CD4-positive, alpha-beta T cell (primary cell): Measurements from ENCODE around the gene ARHGEF6. TPM values are rescaled to one million over a fixed set of nuclear protein-coding genes. Genes with fewer than 3 reads are reported as not detected.

Source experiments
- ATAC-seq: fragments of 200-7000 bp; cut with Tn5 transposase; one replicate; pipeline ENCODE4 v1.10.0; 2022; ENCODE audit warnings: mild to moderate bottlenecking; ENCODE audit not compliant: poor library complexity
- CTCF ChIA-PET: fragments of 350-600 bp; sonication (Branson Sonifier 250); formaldehyde crosslinking; loops from one replicate; lab custom pipeline; 2021; ENCODE audit warnings: antibody characterized with exemption, inconsistent platforms; lab: Charles Lee
- POLR2A ChIA-PET: fragments of 350-600 bp; sonication (Branson Sonifier 250); formaldehyde crosslinking; loops from one replicate; lab custom pipeline; 2021; ENCODE audit warnings: antibody characterized with exemption, inconsistent platforms; lab: Charles Lee
- DNase-seq, 14 experiments: peaks; one replicate each; pipeline ENCODE4 v3.0.0-alpha.2; 2013 to 2020; ENCODE audit warnings: mixed read lengths in 2 of 14
- H3K27ac ChIP-seq, 2 donors: one replicate each; pipeline versions ENCODE4 v1.5.1 to v1.7.0; 2013; ENCODE audit warnings: low read length in 2 of 2, low read depth in 1 of 2, mild to moderate bottlenecking in 1 of 2
- H3K27me3 ChIP-seq, 2 experiments: 1 replicate in 1 of 2; 2 replicates in 1 of 2; pipeline versions ENCODE4 v1.6.1 to v1.7.0; 2013; ENCODE audit warnings: low read length in 2 of 2, control low read depth in 1 of 2, mild to moderate bottlenecking in 1 of 2, moderate library complexity in 1 of 2; ENCODE audit not compliant: insufficient read depth in 2 of 2, control insufficient read depth in 1 of 2
- H3K36me3 ChIP-seq: one replicate; pipeline ENCODE4 v1.6.1; 2013; ENCODE audit warnings: low read length, control low read depth; ENCODE audit not compliant: insufficient read depth
- H3K4me1 ChIP-seq: one replicate; pipeline ENCODE4 v1.6.1; 2013; ENCODE audit warnings: low read length, control low read depth; ENCODE audit not compliant: insufficient read depth
- H3K4me3 ChIP-seq: one replicate; pipeline ENCODE4 v1.5.1; 2013; ENCODE audit warnings: mild to moderate bottlenecking, low read length, moderate library complexity
- H3K9me3 ChIP-seq, 2 experiments: 1 replicate in 1 of 2; 2 replicates in 1 of 2; pipeline versions ENCODE4 v1.6.1 to v1.7.0; 2013; ENCODE audit warnings: low read length in 2 of 2, mild to moderate bottlenecking in 2 of 2, control low read depth in 1 of 2, moderate library complexity in 1 of 2; ENCODE audit not compliant: control insufficient read depth in 1 of 2, insufficient read depth in 1 of 2
- H3K27ac Mint-ChIP-seq: one replicate; pipeline ENCODE4 v1.8.0; 2020; ENCODE audit warnings: mixed read lengths
- H3K27me3 Mint-ChIP-seq: one replicate; pipeline ENCODE4 v1.8.0; 2021; ENCODE audit warnings: mixed read lengths
- H3K36me3 Mint-ChIP-seq: one replicate; pipeline ENCODE4 v1.8.0; 2021; ENCODE audit warnings: low read depth, mixed read lengths
- H3K4me1 Mint-ChIP-seq: one replicate; pipeline ENCODE4 v1.8.0; 2021; ENCODE audit warnings: low read depth, mixed read lengths
- H3K4me3 Mint-ChIP-seq: one replicate; pipeline ENCODE4 v1.8.0; 2020; ENCODE audit warnings: mild to moderate bottlenecking, mixed read lengths
- H3K9me3 Mint-ChIP-seq: one replicate; pipeline ENCODE4 v1.8.0; 2020; ENCODE audit warnings: mixed read lengths
- intact Hi-C, 2 experiments: fragments of 100-400 bp; cut with DNase I in 1 of 2; cut with micrococcal nuclease in 1 of 2; formaldehyde crosslinking; loops; one replicate each; pipeline versions ENCODE4 v1.15.1 to v1.9.0; 2023 to 2025; cut with DNase I, micrococcal nuclease
- total RNA-seq, 174 experiments: library from RNA in 2 of 174; stranded (reverse) in 2 of 174; gene quantifications; one replicate each; pipeline ENCODE4 v1.2.3 and lab custom pipeline; 2021 to 2026
- TF ChIP-seq, protein P1 (sequence below): fragments of 200-600 bp; IDR thresholded peaks from one replicate; pipeline ENCODE4 v1.8.0; 2022; ENCODE audit warnings: antibody characterized with exemption, mild to moderate bottlenecking

ARHGEF6 gene
- total RNA-seq, 2 experiments from 2014 or later = 43.3 to 45.3 TPM

DNA sequence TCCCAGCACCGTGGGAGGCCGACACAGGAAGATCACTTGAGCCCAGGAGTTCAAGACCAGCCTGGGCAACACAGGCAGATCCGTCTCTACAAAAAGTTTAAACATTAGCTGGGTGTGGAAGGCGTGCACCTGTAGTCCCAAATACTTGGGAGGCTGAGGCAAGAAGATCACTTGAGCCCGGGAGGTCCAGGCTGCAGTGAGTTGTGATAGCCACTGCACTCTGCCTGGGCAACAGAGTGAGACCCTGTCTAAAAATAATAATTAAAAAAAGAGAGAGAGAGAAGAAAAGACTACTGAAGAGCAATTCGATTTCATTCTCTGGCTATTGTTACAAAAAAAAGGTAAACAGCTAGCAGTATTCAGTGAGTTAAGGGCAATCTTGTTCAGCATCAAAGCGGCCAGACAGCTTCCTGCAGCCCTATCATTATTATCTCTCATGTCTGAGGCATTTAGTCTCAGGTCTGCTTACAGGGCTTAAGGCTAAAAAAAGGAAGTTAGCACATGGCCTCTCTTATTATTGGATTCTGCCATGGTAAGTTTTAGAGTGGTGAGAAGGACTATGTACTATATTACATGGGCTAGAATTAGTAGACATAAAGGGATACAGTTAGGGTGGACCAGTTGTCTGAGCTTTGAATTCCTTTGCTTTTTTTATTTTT, 37.9 kb downstream of the ARHGEF6 start:
- ChIA-PET POLR2A (interaction anchor here (2.1 kb wide), 1 partner anchor 23 kb away, joined by 5 read pairs; no protein-coding TSS in a partner anchor), CTCF (no interaction called here)
- Histone ChIP-seq H3K4me1 (peaks cover 20% of the 10 kb centered on the region), H3K27me3 (no peaks in the 10 kb centered on the region), H3K4me3 (no peak overlapping the region), H3K9me3 (no peaks in the 10 kb centered on the region), H3K27ac (no peak overlapping the region), H3K36me3 (peaks cover 50% of the 10 kb centered on the region)
- Mint-ChIP-seq H3K4me3 (no peak overlapping the region), H3K4me1 (peaks cover 64% of the 10 kb centered on the region), H3K36me3 (peaks cover 96% of the 10 kb centered on the region), H3K9me3 (no peaks in the 10 kb centered on the region), H3K27ac (peak overlapping the region; percentile 8), H3K27me3 (no peaks in the 10 kb centered on the region)
- no peak for DNase-seq
- no peak for ATAC-seq
- TF ChIP-seq, protein P1, sequence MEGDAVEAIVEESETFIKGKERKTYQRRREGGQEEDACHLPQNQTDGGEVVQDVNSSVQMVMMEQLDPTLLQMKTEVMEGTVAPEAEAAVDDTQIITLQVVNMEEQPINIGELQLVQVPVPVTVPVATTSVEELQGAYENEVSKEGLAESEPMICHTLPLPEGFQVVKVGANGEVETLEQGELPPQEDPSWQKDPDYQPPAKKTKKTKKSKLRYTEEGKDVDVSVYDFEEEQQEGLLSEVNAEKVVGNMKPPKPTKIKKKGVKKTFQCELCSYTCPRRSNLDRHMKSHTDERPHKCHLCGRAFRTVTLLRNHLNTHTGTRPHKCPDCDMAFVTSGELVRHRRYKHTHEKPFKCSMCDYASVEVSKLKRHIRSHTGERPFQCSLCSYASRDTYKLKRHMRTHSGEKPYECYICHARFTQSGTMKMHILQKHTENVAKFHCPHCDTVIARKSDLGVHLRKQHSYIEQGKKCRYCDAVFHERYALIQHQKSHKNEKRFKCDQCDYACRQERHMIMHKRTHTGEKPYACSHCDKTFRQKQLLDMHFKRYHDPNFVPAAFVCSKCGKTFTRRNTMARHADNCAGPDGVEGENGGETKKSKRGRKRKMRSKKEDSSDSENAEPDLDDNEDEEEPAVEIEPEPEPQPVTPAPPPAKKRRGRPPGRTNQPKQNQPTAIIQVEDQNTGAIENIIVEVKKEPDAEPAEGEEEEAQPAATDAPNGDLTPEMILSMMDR = no peak
- intact Hi-C loops = no loop called here

DNA sequence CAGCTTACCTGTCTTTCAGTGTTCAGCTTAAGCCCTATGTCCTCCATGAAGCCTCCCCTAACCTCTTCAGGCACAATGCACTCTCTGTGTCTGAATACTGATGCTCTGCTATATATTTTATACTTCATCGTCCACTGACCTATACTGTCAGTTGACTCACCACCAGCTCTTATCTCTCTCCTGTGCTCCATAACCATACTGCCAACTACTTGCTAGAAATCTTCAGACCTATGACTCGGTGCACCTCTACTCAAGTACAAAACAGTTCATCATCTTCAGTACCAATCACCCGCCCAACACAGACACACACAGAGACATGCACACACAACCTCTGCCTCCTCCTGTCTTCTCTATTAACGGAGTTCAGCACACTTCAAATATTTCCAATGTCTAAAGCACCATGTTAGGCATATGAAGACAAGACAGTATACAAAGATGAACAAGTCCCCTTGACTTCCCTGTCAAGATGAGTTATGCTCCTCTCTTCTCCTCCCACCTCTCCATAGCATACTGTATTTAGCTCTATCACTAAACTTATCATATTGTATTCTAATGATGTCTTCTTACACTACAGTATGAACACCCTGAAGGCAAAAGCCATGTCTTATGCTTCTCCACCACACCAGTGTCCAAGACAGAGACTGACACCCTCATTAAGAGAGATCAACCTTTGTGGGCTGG, 42.5 kb downstream of the ARHGEF6 start:
- no peak overlapping the region for H3K27ac ChIP-seq
- Mint-ChIP-seq H3K4me3 (no peak overlapping the region), H3K27me3 (no peaks in the 10 kb centered on the region), H3K27ac (peak overlapping the region; percentile 60), H3K9me3 (no peaks in the 10 kb centered on the region), H3K36me3 (peaks cover 82% of the 10 kb centered on the region), H3K4me1 (peaks cover 49% of the 10 kb centered on the region)
- no peaks in the 10 kb centered on the region for H3K27me3 ChIP-seq
- intact Hi-C loops = no loop called here
- TF ChIP-seq, protein P1 = no peak
- ChIA-PET POLR2A (no interaction called here), CTCF (interaction anchor here (0.5 kb wide), 1 partner anchor 1267 kb away, joined by 3 read pairs; no protein-coding TSS in a partner anchor)
- peaks cover 24% of the 10 kb centered on the region for H3K36me3 ChIP-seq
- H3K4me1 ChIP-seq = peaks cover 10% of the 10 kb centered on the region
- ATAC-seq = no peak
- H3K4me3 ChIP-seq = no peak overlapping the region
- no peaks in the 10 kb centered on the region for H3K9me3 ChIP-seq
- DNase-seq = no peak

DNA sequence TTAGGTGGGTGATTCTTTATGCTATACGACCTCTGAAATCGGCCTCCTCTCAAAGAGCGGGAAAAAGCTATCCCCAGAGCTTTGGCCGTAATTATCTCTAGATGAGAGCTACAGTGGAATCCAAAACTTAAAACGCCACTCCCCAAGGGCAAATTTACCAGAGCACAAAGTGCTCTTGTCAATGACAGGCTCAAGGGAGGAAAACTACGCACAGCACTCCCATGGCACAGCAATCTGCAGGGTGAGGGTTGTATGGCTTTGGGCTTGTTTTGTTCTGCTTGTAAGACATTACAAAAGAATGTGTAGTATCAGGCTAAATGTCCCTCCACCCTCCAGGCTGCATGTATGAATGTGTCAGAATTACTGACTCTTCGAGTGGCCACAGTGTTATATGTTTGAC, 44.0 kb downstream of the ARHGEF6 start:
- Histone ChIP-seq H3K27ac (no peak overlapping the region), H3K4me1 (peaks cover 4% of the 10 kb centered on the region), H3K27me3 (no peaks in the 10 kb centered on the region), H3K4me3 (no peak overlapping the region), H3K36me3 (peaks cover 23% of the 10 kb centered on the region), H3K9me3 (no peaks in the 10 kb centered on the region)
- Mint-ChIP-seq H3K4me1 (peaks cover 45% of the 10 kb centered on the region), H3K27ac (no peak overlapping the region), H3K9me3 (no peaks in the 10 kb centered on the region), H3K4me3 (no peak overlapping the region), H3K36me3 (peaks cover 75% of the 10 kb centered on the region), H3K27me3 (no peaks in the 10 kb centered on the region)
- TF ChIP-seq, protein P1 = no peak
- no peak for ATAC-seq
- no peak for DNase-seq
- CTCF ChIA-PET = no interaction called here
- intact Hi-C loops = no loop called here
- POLR2A ChIA-PET = no interaction called here
